GM19099 (cell line): Measurements from ENCODE around the gene GPATCH4.

ENCODE experiments used
- POLR2A ChIP-seq: IDR thresholded peaks from 3 replicates; pipeline ENCODE4 v1.6.1; 2011; ENCODE audit warnings: low read depth; ENCODE audit not compliant: insufficient read length; ENCODE audit errors: extremely low read depth

The GPATCH4 gene

GRCh38 chr1:156571919-156572662, 29.2 kb downstream of the GPATCH4 start, which contains the start of gene IQGAP3:
TSS of gene IQGAP3 (minus strand) at chr1:156572565. CDS start at chr1:156572529, 36 bp downstream.
- TF ChIP-seq POLR2A = peak; percentile 32

DNA sequence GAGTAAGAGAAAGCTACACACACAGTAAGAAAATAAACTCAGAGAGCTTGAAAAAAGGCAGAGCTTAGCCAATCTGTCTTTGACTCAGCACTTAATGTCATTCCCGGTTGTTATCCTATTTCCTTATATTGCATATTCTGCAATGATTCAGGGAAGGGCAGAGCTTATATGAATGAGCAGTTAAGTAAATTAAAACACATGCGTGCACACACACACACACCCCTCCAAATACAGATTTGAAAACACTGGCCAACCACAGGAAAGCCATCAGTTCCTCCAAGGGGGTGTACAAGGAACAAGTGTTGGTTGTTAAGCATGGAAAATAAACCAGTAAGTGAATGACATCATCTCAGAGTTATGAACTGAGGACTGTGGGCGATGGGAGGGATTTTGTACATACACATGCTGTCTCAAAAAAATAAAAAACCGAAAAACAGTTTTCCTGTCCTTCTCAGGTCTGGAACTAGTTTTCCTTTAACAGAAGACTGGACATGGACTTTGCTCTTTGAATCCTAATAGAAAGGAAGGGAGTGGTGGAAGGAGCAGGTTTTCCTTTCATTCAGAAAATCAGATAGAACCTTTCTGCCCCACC, 29.9 kb downstream of the GPATCH4 start:
- TF ChIP-seq POLR2A = no peak

- TF ChIP-seq POLR2A = no peak
These were observed 34.8 kb downstream of the GPATCH4 start for GRCh38 chr1:156566436-156566835.

DNA sequence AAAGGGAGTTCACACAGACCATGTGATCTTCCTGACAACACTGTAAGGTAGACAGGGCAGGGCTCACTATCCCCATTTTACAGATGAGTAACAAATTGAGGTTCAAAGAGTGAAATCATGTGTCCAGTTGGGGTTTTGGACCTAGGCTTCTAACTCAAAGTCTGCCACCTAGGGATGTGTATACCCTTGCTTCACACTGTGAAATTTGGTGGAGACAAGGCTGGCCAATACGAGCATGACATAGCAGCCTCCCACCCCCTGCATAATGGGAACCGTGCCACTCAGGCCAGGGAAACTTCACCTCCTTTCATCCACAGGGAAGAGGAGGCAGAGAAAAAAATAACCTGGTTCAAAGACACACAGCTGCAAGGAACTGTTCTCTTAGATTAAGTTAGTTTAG, 35.8 kb downstream of the GPATCH4 start:
- no peak for TF ChIP-seq POLR2A

DNA sequence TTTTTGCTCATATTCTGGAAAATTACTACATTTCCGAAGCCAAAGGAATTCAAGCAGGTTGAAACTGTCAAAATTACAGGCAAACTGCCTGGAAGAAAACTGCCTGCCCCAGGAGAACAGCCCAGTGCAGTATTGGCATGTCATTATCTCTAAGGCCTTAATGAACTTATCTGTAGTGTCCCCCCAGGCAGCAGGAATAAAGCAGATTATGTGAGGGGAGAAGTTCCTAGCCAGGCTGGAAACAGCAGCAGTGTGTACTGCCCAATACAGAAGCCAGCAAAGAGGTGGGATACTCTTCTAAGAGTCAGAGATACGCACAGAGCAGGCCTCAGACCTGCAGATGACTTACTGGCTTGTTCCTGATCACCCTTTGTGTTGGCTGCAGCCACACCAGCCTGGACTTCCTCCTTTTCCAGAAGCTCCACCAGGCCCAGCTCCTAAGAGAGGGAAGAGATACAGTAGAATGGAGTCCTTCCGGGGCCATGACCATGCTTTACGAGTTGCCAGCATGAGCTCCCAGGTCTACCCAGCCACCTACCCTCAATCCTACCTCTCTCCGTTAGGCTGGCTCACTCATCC, 40.6 kb downstream of the GPATCH4 start:
- TF ChIP-seq POLR2A = no peak

DNA sequence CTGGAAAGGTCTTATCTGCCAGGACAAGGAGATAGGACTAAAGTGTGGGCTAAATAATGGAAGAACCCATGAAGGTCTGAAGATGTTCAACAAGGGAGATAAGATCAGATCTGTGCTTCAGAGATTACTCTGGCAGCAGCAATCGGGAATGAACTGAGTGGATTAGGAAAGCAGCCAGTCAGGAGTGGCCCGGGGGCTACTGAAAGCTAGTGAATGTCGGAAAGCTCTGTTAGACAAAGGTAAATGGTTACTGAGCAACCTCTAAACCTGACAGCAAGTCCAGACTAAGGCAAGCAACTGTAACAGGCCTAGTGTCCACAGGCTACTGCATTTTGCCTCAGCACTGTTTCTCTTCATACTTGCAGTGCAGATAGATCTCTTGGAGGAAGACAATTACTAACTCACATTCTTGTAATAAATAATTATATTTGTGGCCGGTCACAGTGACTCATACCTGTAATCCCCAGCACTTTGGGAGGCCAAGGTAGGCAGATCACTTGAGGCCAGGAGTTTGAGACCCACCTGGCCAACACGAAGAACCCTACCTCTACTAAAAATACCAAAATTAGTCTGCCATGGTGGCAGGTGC, 41.4 kb downstream of the GPATCH4 start:
- no peak for TF ChIP-seq POLR2A

GRCh38 chr1:156559086-156559796, 42.0 kb downstream of the GPATCH4 start:
- no peak for TF ChIP-seq POLR2A

- TF ChIP-seq POLR2A = no peak
These were observed 44.9 kb downstream of the GPATCH4 start for GRCh38 chr1:156556354-156556753.

DNA sequence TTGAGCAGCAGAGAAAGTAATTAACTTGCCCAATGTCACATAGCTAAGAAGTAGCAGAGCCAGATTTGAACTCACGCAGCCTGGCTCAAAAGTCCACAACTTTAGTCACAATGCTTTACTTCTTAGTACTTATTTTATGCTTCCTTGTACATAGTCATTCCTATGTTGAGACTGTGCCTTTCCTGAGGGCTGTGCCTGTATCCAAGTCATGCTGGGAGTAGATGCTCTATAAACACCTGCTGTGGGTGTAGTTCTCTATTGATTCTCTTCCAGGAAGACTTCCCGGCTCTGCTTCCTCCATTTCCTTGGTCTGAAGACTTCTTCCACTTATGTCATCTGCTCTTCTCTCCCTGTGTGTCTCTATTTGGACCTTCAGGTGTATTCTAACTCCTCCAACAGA, 45.6 kb downstream of the GPATCH4 start:
- no peak for TF ChIP-seq POLR2A

DNA sequence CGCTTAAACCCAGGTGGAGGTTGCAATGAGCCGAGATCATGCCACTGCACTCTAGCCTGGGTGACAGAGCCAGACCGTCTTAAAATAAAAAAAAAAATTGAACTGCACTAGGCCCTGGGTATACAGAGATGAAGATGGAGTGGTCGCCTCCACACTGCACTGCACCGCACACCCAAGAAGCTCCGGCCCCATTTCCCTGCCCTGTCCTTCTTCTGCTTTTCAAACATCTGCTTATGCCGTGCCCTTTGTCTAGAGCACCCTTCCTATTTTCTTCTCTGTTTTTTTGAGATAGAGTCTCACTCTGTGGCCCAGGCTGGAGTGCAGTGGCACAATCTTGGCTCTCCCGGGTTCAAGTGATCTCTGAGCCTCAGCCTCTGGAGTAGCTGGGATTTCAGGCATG, 46.3 kb downstream of the GPATCH4 start:
- TF ChIP-seq POLR2A = no peak

DNA sequence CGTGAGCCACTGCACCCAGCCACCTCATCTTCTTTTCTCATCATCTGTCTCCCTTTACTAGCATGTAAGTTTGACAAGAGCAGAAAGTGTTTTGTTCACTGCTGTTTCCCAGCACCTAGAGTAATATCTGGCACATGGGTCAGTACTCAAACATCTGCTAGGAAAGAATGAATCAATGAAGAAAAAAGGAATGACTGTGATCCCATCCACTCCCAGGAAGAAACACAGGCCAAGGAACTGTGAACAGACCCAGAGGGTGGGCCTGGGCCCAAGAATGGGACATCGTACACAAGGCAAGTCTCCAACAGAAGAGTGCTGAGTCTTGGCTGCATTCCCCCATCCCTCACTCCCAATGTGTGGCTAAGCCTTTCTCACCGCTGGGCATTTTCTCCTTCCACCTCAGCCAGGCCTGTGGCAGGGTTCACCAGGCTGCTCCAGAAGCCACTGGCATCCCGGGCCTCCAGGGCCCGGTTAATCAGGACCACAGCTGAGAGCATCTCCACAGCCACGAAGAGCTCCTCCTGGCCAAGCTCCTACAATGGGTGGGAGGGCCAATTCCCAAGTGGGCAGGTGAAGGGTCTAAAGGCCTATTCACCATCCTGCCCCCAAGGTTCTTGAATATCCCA, 47.3 kb downstream of the GPATCH4 start:
- TF ChIP-seq POLR2A = no peak

DNA sequence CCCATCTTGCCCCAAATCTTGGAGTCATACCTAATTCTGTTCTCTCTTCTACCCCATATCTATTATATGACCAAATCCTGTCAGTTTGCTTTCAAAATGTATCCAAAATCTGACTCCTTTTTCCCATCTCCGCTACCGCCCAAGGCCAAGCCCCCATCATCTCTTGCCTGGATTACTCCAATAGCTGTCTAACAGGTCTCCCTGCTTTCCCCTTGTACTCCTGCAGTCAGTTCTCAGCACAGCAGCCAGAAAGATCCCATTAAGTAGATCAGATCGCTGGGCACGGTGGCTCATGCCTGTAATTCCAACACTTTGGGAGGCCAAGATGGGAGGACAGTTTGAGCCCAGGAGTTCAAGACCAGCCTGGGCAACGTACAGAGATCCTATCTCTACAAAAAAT, 48.8 kb downstream of the GPATCH4 start:
- no peak for TF ChIP-seq POLR2A

GRCh38 chr1:156551869-156552268, 49.4 kb downstream of the GPATCH4 start:
- no peak for TF ChIP-seq POLR2A

- TF ChIP-seq POLR2A = no peak
These were observed 50.1 kb downstream of the GPATCH4 start for GRCh38 chr1:156551066-156551643.

- TF ChIP-seq POLR2A = no peak
These were observed 50.9 kb downstream of the GPATCH4 start for GRCh38 chr1:156550346-156550745.

- no peak for TF ChIP-seq POLR2A
These were observed 51.4 kb downstream of the GPATCH4 start for GRCh38 chr1:156549831-156550230.
